ENCODE measurements around the gene LDB2.
"Not testable (repeated sequence)": the region's sequence is repeated elsewhere in the genome, so short reads cannot be mapped to it uniquely, and the experiment has no call there.

The LDB2 gene

DNA sequence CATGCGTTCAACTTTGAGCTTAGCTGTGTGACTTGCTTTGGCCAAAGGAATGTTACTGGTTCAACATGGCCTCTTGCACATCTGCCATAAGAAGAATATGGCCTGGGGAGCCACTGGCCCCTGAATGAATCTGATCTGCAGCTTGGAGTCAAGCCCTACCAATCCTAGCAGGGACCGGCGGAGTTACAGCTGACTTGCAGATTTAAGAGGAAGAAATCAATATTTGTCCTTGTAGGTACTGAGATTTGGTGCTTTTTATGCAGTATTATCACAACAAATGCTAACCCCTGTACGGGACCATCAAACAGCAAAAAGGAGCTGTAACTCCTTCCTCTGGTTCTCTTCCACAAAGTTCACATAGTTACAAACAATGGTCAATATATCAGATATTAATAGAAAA, 252.0 kb downstream of the LDB2 start:
- DNase-seq (ENCODE audit: low read depth) = no peak

DNA sequence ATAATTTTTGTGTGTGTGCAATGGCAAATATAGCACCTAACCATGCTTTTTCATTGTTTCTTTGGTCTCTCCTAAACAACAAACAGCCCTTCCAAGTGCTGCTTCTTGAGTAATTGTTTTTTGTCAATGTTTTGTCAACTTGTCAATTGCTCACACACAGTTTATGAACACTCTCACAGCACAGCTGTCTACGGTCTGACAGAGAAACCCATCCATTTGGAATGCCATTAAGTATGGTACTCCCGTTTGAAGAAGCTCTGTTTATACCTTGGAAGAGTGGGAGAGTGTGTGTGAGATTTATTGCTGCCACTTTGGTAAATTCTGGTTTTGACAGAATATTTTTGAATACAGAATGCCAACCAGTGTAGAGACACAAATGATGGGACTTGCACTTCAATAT, 254.6 kb downstream of the LDB2 start:
- DNase-seq (ENCODE audit: low read depth) = no peak

DNA sequence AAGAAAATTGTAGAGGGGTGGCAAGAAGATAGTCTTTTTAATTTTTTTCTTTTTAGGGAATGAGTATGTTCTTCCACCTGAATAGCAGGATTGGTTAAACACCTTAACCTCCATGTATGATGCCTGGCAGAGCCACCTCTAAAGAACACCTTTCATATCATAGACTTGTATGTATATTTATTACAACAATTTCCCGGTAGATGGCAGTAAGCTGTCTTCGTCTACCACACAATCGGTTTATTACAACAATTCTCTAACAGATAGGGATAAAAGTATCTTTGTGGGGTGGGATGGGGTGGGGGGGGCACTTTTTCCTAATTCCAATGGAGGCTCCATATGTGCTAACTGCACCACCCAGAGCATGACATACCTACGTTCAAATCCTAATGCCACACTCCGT, 255.5 kb downstream of the LDB2 start:
- DNase-seq (ENCODE audit: low read depth) = no peak

DNA sequence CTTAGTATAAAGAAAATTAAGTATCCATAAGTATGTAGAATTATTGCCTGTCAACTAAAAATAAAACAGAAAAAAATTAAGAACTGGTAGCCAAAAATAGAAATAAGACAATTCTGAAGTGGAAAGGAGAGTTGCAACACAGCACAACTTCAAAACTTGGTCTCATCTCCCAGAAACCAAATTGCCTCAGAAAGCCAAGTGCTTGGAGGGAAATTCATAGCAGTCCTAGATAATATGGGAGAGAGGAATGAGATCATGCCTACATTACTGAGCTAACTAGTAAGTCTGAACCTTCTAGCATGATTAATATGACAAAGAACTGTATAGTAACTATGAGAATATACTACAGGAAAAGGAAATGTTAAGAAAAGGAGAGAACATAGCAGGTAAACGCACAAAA, 256.5 kb downstream of the LDB2 start:
- peak; percentile 44 for DNase-seq (ENCODE audit: low read depth)

DNA sequence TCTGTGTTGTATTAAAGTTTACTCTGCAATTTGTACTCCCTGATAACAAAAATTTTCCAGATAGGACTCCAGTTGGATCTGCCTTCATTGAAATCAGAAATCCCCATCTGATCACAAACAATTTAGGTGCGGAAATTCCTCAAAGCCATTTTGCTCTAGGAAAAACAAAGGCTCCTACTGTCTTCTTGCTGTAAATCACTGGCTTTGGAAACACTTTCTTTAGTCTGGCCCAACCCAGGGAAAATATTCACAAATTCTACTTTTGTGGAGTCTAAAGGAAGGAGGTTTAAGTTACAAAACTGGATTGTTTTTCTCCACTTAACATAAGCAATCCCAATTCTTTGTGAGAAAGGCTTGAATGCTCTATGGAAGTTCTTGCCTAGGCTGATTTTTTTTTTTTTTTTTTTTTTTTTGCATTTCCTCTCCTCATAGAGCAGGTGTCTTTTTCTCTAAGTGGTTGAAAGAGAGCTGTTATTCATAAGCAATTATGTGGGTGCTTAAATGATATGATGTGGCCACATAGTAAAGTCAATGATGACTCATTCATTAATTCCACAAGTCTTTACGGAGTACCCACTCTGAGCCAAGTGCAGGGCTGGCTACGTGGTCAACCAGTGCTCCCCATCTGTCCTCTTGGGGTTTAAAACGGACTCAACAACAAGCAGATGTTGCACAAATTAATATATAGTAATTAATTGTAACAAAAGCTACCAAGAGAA, 261.4 kb downstream of the LDB2 start:
- no peak for DNase-seq (ENCODE audit: low read depth)

DNA sequence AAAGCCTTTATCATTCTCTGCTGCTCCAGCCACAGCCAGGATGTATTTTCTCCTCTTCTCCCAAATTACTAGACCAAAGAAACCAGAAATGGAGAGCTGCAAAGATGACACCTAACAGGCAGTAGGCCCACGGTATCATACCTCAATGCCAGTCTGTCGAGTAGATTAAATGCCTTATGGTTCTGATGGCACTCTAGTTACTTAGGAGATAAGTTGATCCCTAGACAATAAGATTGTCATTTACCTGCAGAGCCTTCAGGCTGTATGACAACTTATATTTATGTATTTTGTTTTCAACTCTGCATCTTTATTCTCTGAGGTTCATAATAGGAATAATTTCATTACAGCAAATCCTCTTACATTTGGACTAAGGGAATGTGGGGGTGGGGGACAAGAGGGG, 262.1 kb downstream of the LDB2 start:
- DNase-seq (ENCODE audit: low read depth) = no peak

DNA sequence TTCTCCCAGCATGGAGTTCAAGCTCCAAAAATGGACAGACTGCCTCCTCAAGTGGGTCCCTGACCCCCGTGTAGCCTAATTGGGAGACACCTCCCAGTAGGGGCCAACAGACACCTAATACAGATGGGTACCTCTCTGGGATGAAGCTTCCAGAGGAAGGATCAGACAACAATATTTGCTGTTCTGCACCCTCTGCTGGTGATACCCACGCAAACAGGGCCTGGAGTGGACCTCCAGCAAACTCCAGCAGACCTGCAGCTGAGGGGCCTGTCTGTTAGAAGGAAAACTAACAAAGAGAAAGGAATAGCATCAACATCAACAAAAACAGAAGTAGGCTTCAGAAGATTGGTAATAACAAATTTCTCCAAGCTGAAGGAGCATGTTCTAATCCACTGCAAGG, 269.2 kb downstream of the LDB2 start:
- not testable (repeated sequence) for DNase-seq (ENCODE audit: low read depth)

DNA sequence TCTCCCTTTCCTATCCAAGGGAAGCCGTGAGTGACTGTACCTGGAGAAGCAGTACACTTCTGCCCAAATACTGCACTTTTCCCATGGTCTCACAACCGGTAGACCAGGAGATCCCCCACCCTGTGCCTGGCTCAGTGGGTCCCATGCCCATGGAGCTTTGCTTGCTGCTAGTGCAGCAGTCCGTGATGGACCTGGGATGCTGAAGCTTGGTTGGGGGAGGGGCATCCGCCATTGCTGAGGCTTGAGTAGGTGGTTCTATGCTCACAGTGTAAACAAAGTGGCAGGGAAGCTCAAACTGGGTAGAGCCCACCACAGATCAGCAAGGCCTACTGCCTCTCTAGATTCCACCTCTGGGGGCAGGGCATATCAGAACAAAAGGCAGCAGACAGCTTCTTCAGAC, 269.6 kb downstream of the LDB2 start:
- DNase-seq (ENCODE audit: low read depth) = not testable (repeated sequence)

DNA sequence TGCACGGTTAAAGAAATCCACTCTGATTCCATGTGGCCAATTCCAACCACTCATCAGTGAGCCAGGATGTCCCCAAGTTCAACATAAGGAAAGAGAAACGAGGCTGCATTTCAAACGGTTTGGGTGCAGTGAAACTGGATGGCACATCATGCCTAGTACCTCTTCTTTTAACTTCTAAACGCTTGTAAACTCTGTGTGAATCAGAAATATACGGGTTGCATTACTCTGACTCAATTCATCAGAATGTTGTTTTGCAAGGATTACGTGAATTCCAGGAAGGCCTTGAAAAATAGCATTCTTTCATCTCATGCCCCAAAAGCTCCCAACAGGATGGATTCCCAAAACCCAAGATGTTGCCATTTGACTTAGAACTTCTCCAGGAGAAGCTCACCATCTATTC, 270.4 kb downstream of the LDB2 start:
- peak; percentile 85 for DNase-seq (ENCODE audit: low read depth)

DNA sequence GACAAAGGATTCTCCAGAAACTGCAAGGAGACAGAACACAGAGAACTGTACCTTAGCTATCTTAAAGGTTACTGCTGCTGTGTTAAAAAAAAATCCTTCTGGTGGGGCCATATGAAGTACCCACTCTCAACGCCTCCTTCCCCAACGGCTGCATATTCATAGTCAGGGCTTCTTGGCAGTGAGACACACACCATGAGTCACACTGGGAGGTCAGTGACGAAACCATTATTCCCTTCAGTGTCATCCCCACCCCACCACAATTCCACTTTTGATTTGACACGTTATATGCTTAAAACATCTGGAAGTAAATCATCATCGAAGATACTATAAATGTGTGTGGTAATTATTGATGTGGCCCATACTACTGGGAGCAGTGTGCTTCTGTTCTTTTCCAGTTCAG, 271.5 kb downstream of the LDB2 start:
- DNase-seq (ENCODE audit: low read depth) = peak; percentile 91

DNA sequence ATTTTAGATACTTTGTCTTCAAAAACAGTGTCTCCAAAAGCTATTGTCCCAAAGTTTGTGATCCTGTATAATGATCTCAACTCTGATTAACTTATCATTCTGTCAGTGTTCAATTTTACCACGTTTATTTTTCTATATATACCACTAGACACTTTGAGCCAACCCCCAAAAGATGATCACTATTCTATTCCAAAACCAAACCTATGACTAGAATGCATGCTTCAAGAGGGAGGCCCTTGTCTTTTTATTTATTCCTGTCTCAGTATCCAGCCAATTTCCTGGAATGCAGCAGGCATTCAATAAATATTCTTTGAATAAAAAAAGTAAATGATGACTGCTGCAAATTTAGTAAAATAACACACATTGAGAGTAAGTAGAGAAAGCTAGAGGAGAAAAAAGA, 275.6 kb downstream of the LDB2 start:
- no peak for DNase-seq (ENCODE audit: low read depth)

DNA sequence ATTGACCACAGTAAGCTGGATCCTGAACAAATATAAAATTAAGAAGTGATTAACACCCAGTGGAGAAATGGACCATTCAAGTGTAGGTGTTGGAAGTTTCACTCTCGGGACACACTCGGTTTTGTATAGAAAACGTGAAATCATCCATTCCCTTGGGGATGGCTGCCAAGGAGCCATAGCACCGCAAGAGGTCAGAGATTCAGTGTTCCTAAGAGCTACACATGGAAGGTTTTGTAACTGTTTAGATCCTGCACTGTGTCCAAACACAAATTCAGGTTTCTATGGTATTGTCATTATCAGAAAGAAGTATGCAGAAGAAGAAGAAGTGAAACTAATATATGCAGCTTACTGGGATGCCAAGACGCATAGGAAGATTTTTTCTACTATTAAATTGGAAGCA, 281.0 kb downstream of the LDB2 start:
- peak; percentile 25 for DNase-seq (ENCODE audit: low read depth)

DNA sequence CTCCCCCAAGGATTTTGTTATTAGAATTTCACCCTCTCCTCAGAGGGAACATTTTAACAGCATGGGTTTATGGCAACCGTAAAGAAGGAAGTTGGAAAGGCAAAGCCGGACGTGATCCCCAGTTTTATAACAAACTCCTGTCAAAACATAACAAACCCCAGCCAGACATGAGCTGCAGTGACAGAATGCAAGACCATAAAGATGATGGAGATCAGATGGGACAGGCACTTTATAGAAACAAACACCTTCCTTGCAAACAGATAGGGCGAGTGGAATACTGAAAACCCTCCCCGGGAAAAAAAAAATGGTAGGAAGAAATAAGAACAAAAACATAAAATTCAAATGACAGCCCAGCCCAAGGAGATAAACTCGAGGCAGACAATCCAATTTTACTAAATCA, 281.4 kb downstream of the LDB2 start:
- no peak for DNase-seq (ENCODE audit: low read depth)

DNA sequence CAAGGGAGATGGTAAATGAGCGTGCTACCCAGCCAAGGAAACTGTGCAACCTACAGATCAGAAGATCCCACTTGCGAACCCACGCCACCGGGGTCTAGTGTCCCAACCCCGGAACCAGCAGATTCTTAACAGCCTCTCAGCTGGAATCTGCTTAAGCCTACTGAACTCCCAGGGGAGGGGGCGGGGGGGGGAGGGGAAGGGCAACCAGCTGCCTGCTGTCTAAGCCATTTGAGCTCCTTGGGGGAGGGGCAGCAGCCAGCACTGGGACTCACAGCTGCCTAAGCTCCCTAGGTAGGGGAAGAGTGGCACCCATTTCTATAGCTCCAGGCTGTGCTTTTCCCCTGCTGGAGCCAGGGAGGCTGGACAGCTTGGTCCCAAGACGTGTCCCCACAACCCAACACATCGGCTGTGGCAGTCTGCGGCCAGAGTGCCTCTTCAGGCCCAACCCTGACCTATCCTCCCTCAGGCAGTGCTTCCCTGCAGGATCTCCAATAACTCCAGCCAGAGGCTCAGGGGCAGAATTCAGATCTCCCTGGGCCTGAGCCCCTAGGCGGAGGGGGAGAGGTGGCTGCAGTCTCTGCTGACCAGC, 289.2 kb downstream of the LDB2 start:
- no peak for DNase-seq (ENCODE audit: low read depth)

DNA sequence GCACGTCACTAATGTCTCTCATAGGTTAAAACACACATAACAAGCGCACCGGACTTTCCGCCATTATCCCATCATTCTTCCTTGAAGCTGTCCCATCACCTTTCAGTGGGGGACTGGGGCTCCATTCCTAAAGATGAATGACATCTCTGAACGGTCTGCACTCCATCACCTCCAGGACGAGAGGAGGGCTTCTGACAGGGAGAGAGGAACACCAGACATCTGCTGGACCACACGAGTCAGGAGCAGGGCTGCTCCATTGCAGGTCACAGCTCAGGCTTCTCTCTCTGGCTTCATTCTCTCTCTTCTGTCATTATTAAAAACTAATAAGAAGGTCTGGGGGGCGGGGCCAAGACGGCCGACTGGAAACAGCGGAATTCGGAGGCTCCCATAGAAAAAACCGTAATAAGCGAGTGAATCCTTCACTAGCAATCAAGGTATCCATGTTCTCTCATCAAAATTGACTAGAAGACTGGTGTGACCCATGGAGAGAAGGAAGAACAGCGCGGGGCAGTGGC, 289.8 kb downstream of the LDB2 start:
- no peak for DNase-seq (ENCODE audit: low read depth)

DNA sequence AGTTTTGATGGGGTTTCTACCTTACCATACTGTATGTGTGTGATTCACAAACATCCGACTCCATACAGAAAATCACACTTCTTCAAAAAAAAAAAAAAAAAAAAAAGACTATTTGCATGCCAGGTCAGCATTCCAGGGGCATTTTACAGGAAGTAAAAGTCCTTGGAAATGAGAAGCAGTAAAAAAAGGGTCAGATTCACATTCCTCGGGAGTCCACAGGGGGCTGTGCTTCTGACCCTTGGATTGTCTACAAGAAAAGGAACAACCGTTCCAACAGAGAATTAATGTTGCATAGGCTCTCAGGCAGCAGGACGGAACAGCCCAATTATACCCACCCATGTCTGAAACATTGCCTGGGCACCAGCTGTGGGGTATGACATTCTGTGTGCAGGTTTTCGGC, 290.3 kb downstream of the LDB2 start:
- DNase-seq (ENCODE audit: low read depth) = no peak

DNA sequence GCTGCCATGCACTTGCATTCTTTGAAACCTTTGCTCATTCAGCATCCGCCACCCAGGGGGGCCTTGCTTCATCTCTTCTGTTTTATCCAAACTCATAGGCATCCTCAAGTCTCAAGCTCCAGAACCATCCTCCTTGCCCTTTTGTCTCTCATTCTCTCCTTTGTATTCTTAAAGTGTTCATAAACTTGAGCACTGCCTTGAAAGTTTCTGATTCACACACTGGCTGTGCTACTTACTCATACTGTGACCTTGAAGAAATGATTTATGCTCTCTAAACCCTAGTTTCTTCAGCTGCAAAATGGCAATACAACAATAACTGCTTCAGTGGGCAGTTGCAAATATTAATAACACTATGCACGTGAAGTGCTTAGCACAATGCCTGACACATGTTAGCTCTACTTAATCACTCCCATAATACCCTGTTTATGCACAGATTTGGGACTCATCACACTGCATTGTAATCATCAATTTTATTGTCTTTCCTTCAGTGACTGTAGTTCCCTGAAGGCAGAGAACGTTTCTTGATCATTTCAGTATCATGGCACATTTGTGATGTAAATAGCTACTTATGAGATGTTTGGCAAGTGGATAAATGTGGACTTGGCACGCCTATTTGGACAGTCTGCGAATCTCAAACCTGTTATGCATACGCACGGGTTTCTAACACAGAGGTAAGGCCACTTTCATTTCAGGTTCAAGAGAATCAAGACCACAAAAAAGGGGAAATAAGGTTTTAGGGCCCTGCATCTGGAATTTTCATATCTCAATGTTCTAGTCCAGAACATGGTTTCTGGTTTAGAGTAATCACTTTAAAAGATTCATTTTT, 291.0 kb downstream of the LDB2 start:
- no peak for DNase-seq (ENCODE audit: low read depth)

DNA sequence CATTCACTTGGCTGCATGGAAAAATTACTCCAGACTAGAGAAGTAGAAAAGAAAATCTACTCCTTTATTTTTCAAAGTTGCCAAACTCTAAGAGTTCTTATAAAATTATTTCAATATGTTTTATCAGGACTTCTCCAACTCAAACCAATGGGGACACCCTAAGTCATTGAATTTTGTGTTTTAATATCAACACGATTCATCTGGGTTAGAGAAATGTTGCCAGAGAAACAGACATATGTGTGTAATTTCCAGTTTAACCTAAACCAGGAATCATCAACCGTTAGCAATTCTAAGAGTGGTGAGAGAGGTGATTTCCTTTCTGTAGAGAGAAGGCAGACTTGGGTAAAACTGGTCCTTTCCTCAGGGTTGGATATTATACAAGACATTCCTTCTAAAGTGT, 291.8 kb downstream of the LDB2 start:
- no peak for DNase-seq (ENCODE audit: low read depth)

DNA sequence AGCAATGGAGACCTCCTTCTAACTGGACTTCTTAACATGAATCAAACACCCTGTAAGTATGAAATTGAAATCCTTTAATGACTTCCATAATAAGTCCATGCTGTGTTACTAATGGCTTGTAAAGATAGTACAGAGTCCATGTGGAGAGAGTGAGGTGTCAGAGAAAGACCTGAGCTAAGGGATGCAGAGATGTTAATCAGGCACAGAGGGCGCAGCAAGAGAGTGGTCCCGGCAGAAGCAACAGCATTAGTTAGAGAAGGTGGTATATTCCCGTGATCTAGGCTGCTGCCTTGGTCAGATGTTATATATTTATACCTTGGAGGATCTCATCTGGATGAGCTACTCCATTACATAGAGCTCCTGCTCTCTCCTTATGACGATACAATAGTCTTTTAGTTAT, 295.3 kb downstream of the LDB2 start:
- no peak for DNase-seq (ENCODE audit: low read depth)

DNA sequence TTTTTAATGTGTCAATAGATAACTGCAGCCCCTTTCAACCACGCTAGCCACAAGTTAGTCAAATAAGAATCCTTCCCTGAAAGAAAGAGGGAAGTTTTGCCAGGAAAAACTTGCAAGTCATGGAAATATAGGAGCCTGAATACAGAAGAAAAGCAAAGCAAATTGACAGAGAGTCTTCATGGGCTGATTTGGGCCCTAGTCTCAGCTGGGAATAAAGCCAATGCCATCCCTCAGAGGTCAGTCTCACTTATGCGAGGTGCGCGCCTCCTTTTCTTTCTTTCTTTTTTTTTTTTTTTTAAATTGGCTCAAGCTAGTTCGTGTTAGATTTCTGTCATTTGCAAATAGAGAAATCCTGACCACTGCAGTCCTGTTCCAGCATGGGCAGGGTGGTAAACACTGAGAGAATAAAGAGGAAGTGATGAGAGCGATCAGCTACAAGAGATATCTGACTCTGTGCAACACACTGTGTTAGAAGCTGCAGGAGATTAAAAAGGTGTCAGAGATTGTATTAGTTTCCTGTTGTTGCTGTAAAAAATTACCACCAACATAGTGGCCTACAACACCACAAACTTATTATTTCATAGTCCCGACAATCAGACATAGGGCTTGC, 299.7 kb downstream of the LDB2 start:
- DNase-seq (ENCODE audit: low read depth) = peak; percentile 48

DNA sequence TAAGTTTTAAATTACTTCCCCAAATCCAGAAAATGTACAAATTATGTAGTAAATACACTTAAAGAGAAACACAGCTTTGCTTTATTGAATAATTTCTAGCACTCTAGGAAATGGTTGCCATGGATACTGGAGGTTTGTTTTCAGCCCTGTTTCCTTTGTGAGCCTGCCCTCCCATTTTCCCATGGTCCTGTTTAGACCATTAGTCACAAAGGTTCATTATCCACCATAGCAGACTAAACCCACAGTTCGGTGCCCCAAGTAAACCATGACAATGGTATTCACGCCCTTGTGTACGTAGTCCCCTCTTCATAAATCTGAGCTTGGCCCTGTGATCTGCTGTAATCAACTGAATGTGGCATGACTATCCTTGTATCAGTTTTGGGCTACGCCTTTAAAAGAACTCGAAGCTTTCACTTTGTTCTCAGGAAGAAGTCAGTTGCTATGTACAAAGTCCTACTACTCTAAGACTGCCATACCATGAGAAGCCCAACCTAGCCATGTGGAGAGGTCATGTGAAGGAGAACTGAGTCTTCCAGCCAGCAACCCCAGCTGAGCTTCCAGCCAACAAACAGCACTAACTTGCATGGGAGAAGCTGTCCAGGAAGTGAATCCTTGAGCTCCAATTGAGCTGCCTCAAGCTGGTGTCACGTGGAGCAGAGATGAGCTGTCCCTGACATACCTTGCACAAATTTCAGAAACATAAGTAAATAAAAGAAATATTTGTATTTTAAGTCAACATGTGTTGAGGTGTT, 300.4 kb downstream of the LDB2 start:
- DNase-seq (ENCODE audit: low read depth) = peak; percentile 53

DNA sequence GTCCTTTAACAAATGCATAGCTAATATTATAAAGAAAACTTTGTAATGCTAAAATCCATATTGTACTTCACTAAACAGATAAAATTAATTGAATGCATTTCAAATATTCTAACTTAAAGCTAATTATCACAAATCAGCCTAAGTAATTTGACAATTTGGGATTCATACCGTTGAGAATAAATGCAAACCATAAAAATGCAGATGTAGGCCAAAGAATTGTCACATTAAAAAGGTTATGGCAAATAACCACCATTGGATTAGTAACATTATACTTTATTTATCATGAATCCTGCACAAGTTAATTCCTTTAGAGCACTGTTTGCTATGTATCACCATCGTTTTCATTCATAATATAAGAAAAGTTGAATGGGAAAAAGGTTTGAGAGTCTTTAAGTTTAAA, 301.0 kb downstream of the LDB2 start:
- DNase-seq (ENCODE audit: low read depth) = no peak
